HG02981 (cell line): ENCODE results near the gene ERICH3.
"Not testable (repeated sequence)": the region's sequence is repeated elsewhere in the genome, so short reads cannot be mapped to it uniquely, and the experiment has no call there.

Source experiments
- ATAC-seq: cut with Tn5 transposase; IDR thresholded peaks from one replicate; pipeline ENCODE4 v1.9.1; 2021; ENCODE audit warnings: mild to moderate bottlenecking, moderate library complexity; ENCODE audit not compliant: unreplicated experiment

The ERICH3 gene

DNA sequence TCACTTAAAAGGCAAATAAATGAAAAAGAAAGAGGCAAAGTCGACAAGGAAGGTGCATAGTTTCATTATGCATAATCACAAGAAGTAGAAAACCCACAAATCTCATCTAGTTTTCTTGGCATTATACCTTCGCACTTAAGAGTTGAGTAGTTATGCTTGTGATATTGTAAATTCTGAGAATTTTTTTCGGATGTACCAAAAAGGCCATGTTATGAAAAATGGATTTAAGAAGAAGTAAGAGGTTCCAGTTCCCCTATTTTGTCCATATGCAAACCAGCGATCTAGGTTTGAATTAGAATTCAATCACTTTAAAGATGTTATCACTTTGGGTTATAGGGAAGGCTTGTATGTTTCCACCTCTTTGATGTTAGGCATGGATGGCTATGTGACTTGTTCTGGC is 7.9 kb upstream of the ERICH3 start:
- ATAC-seq, result peak; percentile 85

DNA sequence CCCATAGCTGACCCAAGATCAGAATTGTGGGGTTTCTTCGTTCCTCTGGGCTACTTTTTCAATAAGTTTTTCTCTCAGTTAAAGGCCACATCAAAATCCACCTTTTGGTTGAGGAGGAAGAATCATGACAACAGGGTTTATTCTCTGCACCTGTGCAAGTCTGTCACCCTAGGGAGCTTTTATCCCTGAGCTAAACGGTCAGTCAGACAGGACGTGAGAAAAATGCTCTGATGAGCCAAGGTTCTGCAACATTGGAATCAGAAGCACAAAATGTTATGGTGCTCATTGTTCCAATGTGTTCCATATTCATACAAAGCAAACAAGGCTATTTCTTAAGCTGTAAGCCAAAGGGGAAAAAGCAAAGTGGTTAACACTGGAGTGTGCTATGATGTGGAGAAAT is 7.4 kb upstream of the ERICH3 start:
- ATAC-seq, result peak; percentile 30

DNA sequence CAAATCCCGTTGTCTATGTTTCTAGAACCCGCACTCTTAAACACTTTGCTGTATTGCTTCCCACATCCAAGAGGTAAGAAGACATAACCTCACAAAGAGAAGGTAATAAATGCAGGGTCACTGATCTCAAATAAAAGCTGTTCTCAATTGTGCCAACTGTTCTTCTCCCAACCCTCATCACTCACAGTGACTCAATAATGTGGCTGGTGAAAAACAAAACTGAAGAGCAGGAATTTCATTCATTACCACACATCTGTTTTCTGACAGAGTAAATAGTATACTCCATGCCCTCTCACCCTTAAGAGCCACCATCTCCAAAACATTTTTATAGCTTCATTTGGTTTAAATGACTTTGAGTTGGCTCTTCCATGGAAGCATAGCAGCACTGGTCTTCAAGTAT is 6.2 kb upstream of the ERICH3 start:
- ATAC-seq, result no peak

DNA sequence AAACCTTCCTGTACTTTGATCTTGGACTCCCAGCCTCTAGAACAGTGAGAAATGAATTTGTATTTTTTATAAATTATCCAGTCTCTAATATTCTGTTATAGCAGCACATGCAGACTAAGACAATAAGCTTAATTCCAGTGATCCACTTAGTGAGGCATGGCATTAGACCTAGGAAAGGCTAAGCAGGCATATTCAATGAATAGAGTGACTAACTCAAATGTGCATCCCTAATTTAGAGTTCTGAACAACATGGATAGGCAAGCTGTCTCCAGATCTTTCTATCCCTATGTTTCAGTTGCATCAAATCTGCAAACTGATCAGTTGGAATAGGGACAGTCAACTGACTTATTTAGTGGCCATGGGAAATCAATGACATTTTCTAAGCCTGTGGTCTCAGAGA is 4.3 kb upstream of the ERICH3 start:
- ATAC-seq, result no peak

DNA sequence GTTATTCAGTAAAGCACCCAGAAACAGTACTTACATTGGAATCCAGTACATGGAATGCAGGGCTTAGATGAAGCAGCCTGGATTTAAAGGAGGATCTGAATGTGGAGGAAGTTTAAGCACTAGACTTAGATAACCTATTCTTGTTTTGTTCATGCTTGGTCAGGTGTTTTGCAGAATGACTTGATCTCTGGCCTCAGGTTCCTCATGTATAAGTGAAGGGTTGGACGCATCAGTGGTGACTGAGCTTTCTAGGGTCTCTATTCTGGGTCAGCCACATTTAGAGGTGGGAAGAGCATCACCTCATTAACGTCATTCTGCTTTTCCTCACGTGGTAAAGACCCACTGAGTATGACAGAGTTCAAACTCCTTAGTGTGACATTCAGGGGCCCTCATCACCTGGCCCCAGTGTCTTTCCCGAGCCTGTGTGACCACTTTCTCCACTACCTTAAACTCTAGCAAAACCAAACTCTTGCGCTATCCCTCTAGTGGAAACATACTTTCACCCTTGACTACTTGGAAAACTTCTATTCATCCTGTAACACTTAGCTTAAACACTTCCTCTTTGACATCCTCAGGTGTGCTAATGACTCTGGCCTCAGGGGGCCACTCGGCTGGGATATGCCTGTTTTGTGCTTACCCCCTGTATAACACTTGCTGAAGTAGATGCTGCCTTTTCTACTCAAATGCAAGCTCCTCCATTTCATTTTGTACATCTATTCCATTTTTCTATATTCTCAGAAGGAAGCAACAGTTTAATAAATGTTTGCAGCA is 871 bp upstream of the ERICH3 start:
- ATAC-seq, result peak; percentile 52

DNA sequence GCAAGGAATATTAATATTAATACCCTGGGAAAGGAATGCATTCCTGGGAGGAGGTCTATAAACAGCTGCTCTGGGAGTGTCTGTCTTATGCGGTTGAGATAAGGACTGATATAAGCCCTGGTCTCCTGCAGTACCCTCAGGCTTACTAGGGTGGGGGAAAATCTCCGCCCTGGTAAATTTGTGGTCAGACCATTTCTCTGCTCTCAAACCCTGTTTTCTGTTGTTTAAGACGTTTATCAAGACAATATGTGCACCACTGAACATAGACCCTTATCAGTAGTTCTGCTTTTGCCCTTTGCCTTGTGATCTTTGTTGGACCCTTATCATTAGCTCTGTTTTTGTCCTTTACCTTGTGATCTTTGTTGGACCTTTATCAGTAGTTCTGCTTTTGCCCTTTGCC is 2.7 kb downstream of the ERICH3 start:
- not testable (repeated sequence) for ATAC-seq

DNA sequence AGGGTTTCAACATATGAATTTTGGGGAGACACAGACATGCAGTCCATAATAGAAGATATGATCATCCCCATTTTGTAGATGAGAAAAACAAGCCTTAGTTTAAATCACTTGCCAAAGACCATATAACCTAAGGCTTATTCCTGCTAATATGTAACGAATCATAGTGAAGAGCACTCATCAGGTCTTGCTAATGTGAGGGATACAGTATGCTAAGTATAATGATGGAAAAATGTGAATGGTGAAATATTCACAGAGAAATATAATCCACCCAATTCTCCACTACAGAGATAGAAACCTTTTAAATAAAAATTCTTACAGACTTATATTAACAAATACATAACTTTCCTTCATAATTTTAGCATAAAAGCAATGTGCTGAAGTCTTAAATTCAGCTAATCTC is 18.9 kb downstream of the ERICH3 start:
- no peak for ATAC-seq

DNA sequence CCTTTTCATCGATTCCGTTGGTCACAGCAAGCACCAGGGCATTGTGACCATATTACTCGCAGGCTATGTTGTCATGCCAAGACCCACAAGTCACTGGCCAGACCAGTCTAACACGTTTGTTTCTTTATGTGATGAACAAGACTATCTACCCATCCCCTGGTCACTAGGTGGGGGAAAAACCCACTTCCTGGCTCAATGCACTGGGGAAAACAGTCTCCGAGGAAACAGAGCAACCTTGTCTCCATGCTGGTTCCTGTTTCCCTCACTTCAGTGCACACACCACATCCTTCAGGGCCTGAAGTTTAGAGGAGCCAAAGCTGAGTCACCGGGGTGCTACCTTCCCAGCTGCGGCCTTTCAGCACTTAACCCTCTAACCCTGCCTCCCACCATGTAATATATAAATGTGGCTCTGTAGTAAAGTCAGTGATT is 20.9 kb downstream of the ERICH3 start:
- peak; percentile 98 for ATAC-seq

DNA sequence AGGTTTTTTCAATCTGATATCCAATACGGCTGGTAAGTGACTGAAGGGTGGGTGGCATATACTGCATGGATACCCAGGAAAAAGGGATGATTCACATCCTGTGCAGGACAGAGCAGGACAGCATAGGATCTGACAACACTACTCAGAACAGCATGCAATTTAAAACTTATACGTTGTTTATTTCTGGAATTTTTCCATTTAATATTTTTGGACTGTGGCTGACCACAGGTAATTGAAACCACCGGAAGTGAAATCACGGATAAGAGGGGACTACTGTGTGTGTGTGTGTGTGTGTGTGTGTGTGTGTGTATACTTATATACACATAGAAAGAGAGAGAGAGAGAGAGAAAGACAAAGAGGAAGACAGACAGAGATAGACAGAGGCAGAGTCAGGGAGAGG is 23.0 kb downstream of the ERICH3 start:
- ATAC-seq, result no peak

DNA sequence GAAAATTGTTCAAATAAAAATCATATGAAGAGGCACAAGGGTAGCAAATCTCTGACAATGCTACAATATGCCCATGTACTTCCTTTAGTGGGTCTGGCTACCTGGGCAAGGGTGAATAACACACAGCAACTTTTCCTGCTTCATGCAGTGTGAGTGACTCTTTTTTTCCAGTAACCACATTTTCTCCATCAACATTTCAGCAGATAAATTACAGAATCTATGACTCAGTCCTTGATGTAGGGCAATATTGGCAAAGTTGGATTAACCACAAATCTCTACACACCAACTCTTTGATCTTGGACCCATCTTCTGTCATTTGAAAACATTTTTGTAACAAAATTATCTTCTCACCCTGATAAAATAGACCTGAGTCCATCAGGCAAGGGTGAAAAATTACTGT is 31.7 kb downstream of the ERICH3 start:
- ATAC-seq, result no peak

DNA sequence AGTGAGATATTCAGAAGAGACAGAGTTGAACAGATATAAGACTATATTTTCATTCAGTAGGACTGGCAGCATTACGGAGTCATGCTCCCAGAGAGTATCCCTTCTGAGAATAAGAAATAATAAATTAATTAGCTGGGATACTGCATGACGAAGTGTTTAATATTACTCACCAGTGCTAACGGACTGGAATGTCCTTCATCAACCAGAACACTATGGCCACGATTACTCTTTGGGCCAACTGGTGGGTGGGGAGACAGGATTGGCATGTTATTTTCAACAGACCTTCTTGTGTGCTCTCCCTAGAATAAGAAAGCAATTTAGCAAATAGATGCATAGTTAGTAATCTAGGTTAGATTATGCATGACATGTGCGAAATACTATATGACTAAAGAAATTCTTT is 32.4 kb downstream of the ERICH3 start:
- no peak for ATAC-seq

DNA sequence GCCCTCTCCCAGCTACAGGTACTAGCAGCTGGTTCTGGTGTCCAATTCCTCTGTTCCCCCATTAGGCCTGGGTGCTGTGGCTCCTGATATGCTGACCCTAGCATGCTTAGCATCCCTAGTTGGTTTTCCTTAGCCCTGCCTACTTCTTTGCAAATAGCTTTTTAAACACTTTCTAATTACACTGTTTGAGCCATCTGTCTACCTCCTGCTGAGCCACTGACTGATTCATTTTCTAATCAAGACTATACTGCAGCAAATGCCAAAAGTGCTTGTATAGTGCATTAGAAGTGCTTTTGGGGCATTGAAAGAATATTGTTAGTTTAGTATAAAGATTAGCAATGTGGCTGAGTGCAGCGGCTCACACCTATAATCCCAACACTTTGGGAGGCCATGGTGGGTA is 36.3 kb downstream of the ERICH3 start:
- no peak for ATAC-seq

DNA sequence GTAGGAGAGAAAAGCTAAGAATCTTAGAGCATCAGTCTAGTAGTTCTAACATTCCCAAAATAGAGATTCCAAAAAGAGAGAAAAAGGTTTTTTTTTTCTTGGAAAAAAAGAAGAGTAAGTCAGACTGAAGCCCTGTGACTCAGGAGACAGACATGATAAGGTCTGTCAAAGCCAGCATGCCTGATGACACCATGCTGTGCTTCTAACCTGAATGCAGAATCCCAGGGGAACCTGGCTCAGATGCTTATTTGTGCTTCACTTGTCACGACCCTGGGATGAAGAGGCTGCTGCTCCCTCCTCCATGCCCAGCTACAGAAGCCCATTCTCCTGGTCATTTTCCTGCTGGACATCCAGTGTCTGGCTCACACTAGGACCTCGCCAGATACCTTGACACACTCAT is 44.3 kb downstream of the ERICH3 start:
- ATAC-seq, result no peak

DNA sequence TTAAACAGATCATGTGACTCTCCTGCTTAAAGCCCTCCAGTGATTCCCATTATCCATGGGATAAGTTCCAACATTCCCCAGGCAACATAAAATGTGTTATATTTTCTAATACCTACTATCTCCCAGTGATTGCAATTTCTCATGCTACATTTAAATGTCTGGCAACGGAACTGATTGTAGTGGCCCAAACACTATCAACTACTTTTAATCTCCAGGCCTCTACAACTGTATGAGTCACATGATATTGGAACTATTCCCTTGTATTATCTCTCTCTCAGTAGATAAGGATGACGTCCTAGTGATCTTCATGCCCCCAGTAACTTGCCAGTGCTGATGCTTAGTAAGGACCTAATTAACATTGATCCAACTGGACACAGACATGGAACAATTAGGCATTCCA is 49.9 kb downstream of the ERICH3 start:
- no peak for ATAC-seq

DNA sequence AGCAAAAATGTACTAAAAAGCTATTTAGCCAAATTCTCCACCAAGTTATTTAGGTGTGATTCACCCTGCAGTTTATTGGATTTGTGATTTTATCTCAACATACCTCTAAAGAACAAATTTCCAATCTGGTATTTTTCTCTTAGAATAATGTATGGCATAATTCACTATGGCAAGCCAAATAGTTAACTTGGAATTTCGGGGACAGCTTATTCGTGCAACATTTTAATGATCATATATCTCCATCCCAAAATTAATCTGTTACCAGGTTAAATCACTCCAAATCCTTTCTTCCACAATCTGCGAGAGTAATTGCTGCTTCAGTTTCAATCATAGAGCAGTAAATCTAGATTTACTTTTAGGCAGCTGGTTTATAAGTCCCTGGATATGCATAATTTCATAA is 53.4 kb downstream of the ERICH3 start:
- ATAC-seq, result no peak

DNA sequence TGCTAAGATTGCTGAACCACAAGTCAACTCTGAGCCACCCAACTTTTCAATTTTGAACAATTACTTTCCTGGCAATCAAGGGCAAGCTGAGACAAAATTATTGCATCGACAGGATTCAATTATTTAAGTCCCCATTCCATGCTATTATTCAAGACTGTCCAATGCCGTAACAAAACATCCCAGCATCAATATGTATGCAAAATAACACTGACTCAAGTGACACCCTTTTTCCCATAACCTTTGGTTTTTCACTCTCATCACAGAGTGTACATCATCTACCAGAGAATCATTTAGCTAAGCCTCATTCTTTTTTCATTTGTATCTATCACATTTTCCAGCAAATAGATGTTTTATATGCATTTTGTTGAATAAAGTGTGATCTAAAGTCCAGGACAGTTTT is 54.6 kb downstream of the ERICH3 start:
- ATAC-seq, result no peak

DNA sequence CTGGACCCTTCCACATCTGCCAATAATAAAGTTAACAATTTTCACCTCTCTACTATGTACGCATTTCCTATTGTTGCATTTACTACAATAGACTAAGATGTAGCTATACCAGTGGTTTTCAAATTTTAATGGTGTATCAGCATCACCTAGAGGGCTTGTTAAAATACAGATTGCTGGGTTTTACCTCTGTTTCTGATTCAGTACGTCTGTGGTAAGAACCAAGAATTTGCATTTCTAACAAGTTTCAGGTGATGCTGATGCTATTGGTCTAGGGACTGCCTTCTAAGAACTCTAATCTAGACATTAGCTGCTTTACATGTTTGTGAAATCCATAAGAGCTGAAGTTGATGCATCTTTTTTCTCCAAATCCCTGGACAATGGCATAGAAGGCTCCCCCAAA is 59.7 kb downstream of the ERICH3 start:
- peak; percentile 78 for ATAC-seq

DNA sequence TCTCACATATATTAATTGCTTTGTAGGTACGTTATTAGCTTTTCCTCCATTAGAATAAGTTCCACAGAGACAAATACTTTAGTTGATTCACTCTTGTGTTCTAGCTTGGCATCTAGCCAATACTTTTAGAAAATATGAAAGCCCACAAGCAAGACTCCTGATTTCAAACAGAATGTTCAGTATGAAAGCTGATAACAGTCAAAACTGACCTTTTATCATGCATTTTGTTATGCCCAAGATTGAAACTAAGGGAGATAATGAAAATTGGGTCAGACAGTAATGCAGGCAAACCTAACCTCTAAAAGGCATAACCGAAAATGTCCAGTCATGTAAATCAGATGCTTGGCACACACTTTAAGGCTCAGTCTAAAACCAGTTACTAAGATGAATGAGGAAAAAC is 61.7 kb downstream of the ERICH3 start:
- ATAC-seq, result no peak

DNA sequence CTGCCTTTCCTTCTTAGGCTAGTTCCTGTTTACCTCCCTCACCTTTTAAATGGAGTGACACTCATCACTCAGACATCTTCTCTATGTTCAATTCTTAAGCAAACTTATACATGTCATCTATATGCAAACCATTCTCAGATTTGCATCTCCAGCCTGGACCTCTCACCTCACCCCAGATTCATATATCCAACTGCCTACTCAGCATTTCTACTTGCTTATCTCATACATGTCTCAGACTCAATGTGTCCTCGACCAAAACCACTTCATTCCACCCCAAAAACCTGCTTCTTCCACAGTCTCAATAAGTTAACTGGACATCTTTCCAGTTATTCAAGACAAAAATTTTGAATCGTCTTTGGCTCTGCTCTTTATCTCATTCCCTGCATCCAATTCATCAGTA is 62.6 kb downstream of the ERICH3 start:
- no peak for ATAC-seq

DNA sequence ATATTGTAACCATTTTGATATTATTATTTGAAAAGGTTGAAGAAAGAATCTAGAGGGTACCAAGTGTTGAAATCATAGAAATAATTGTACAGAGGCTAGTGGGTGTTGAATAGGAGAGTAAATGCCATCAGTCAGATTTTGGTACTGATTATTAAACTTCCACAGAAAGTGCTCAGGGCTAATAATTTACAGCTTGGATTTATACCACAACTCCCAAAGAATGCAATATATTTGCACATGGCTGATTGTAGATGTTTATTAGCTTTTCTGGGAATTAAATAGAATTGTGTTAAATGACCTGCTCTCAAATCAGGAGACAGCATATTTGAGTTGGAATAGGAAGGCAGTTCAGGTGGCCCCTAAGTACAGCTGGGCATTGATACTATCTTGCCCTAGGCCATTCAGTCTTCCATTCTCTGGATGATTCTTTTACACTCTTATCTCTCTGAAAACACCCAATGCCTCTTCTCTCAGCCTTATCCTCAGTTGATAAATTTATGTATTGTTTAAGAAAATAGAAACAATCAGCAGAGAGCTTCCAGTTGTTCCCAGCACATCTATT is 63.7 kb downstream of the ERICH3 start:
- ATAC-seq, result no peak

DNA sequence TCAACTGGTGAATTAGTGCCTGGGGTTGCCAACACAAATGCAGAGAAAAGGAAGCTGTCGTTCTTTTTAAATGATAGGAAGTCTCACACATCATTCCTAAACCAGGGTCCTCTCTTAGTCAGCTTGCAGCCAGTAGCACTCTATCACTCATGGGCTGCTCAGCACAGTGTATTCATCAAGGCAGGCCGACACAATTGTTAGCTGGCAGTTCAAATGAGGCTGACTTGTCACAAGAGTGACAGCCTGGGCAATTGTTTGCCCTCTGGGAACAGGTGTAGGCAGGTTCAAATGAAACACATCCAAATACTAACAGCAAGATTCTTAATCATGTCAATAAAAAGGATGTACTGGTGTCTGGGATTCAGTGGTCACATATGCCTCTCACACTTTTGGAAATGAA is 76.9 kb downstream of the ERICH3 start:
- ATAC-seq, result no peak

DNA sequence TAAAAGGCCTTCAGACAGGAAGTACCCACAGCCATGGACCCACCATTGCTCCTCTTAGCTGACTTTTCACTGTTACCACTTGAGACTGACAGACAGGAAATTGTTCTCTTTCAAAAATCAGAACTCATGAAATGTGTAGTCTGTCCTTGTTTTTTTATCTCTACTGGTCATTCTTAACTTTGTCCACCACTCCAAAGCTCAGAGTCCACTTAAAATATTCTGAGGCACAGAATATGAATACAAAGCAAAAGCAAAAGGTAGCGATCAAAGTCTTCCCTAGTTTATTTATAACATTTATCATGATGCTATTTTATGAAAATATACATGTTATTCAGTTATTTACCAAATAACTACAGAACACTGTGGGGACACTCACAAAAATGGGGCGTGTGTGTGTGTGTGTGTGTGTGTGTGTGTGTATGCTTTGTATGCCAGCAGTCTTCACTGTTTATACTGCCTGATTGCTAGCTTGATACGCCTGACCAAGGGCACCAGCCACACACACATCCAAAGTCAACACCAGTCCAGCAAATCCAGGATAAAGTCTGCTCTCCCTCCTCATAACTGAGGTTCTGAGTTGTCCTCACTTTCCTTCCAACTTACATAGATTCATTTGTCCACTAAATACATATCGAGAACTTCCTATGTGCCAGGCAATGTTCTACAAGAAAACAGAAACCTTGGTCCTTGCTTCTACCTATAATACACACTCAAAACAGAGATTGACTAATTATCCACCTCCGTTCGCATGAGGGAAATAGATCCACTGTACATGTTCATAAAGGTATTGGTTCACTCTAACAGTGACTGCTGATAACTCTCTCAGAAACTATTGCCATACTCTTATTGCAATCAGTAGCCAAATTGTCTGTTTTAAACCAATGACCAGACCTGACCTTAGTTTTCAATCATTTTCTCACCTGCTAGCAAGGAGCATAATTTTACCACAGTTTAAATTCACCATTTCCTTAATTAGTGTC is 79.4 kb downstream of the ERICH3 start:
- no peak for ATAC-seq
